T follicular helper cell (primary cell): Measurements from ENCODE around the gene ARV1.
A peak's percentile ranks its signal among the peaks of the same experiment; 100 is the strongest.
"Not testable (repeated sequence)": the region's sequence is repeated elsewhere in the genome, so short reads cannot be mapped to it uniquely, and the experiment has no call there.

Experiments used
- DNase-seq: peaks from one replicate; pipeline ENCODE4 v3.0.0-alpha.2; 2020; ENCODE audit warnings: low read depth

Gene ARV1

GRCh38 chr1:231020139-231020601, 41.3 kb downstream of the ARV1 start:
- DNase-seq, result no peak

- DNase-seq, result no peak
Observed at GRCh38 chr1:231020816-231021215, 41.9 kb downstream of the ARV1 start.

- no peak for DNase-seq
Observed at GRCh38 chr1:231021540-231022031, 42.7 kb downstream of the ARV1 start.

- DNase-seq, result not testable (repeated sequence)
Observed at GRCh38 chr1:231022543-231022942, 43.6 kb downstream of the ARV1 start.

GRCh38 chr1:231023150-231023549, 44.3 kb downstream of the ARV1 start:
- no peak for DNase-seq

GRCh38 chr1:231026576-231026975, 47.7 kb downstream of the ARV1 start:
- DNase-seq, result no peak

- DNase-seq, result no peak
Observed at GRCh38 chr1:231027136-231027925, 48.4 kb downstream of the ARV1 start.

- DNase-seq, result no peak
Observed at GRCh38 chr1:231027971-231028370, 49.1 kb downstream of the ARV1 start.

- DNase-seq, result no peak
Observed at GRCh38 chr1:231028682-231029081, 49.8 kb downstream of the ARV1 start.

GRCh38 chr1:231029247-231029646, 50.4 kb downstream of the ARV1 start:
- not testable (repeated sequence) for DNase-seq

GRCh38 chr1:231029841-231030240, 50.9 kb downstream of the ARV1 start:
- DNase-seq, result no peak

GRCh38 chr1:231032963-231033362, 54.1 kb downstream of the ARV1 start:
- no peak for DNase-seq

GRCh38 chr1:231035799-231036198, 56.9 kb downstream of the ARV1 start:
- no peak for DNase-seq

GRCh38 chr1:231036416-231036815, 57.5 kb downstream of the ARV1 start:
- DNase-seq, result no peak

- DNase-seq, result no peak
Observed at GRCh38 chr1:231037585-231038517, 59.0 kb downstream of the ARV1 start.

GRCh38 chr1:231039161-231040018, 60.5 kb downstream of the ARV1 start:
- peak; percentile 1 for DNase-seq

GRCh38 chr1:231040019-231040799, 61.3 kb downstream of the ARV1 start, which contains the start of gene FAM89A:
Gene FAM89A (minus strand): TSS chr1:231040254. CDS start chr1:231040211, 43 bp downstream.
- DNase-seq, result peak; percentile 60

GRCh38 chr1:231040800-231041718, 62.2 kb downstream of the ARV1 start:
- DNase-seq, result no peak

- DNase-seq, result no peak
Observed at GRCh38 chr1:231041719-231042261, 62.9 kb downstream of the ARV1 start.
